ENCODE results near the gene SKOR1.

SKOR1 gene

DNA sequence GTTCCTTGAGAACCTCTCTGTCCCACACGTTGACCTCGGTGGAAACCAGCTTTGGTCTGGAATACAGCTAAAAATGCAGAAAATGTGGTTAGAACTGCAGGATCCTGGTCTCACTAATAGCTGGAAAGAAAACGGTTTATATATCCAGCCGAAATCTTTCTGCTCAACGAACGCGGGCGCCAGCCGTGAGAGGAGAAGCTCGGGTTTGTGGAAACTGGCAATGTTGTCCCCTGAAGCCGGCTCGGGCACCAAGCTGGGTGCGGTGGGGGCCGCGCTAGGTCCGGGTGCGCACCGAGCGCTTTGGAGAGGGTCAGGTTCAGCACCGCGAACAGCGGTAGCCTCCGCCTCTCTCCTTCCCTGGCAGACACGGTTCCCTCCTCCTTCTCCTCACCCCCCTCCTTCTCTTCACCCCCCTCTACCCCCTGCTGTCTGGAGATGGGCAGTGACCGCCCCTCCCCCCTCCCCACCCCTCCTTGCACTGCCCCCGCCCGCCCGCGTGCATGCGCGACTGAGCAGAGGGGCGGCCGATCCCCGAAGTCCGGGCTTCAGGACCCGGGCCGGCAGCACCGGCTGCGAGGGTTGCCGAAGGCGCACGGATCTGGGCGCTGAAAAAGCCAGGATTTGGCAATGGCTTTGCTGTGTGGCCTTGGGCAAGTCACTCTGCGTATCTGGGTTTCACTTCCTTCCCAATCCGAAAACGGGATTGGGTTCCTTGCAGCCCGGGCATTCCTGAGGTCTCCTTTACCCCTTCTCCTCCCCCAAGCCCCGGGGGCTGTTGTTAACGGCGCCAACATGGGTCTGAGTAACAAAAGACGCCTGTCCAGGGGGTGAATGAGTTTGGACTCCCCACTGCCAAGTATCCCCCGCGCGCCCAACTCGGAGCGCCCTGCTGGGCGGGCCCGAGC, at the start of gene SKOR1:
Gene SKOR1 (plus strand): TSS at position 534 of the 905 bp plus-strand sequence. CDS start 94 bp downstream, at position 628.
- in situ Hi-C loops (cut with HindIII; ENCODE audit: low pct_ligation_motif_present, low pct_unique_long_range_greater_than_20kb, low sequenced_read_pairs) = no loop called here
- peak; percentile 33 for DNase-seq

GRCh38 chr15:67775998-67776397, 49.3 kb upstream of the SKOR1 start:
- in situ Hi-C loops (cut with HindIII; ENCODE audit: low pct_ligation_motif_present, low pct_unique_long_range_greater_than_20kb, low sequenced_read_pairs) = no loop called here
- no peak for DNase-seq

DNA sequence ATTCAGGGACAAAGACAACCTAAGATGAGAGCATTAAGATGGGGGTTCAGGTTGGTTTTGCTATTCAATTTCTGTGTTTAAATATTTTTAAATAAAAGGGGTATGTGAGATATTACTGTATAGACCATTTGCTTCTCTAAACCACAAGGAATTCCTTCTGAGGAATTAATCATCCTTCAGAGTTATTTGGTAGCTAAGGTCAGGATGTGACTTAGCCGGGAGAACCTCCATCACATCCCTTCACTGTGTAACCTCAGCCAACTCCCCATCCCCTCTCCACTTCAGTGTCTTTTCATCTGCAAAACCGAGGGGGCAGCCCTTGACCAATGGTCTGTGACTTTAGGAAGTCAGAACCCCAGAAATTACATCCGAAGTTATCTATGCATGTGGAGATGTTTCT, 48.7 kb upstream of the SKOR1 start:
- in situ Hi-C loops (cut with HindIII; ENCODE audit: low pct_ligation_motif_present, low pct_unique_long_range_greater_than_20kb, low sequenced_read_pairs) = no loop called here
- peak; percentile 56 for DNase-seq

DNA sequence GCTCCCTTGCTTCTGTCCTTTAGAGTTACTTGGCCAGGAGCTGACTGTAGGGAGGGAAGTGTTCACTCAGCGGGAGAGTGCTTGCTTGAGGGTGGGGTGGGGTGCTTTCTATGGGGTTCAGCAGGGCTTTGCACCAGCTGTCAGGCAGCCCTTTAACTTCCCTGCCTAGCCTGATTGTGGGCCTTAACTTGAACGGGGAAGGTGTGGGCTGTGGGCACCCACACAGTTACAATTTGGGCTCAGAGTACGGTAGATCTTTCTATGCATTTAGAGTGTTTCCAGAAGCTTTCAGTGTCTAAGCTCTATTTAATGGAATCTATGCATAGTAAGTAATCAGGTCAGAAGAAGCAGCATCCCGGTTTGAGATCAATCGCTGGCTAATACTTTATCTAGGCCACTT, 48.2 kb upstream of the SKOR1 start:
- DNase-seq = no peak
- in situ Hi-C loops (cut with HindIII; ENCODE audit: low pct_ligation_motif_present, low pct_unique_long_range_greater_than_20kb, low sequenced_read_pairs) = no loop called here

DNA sequence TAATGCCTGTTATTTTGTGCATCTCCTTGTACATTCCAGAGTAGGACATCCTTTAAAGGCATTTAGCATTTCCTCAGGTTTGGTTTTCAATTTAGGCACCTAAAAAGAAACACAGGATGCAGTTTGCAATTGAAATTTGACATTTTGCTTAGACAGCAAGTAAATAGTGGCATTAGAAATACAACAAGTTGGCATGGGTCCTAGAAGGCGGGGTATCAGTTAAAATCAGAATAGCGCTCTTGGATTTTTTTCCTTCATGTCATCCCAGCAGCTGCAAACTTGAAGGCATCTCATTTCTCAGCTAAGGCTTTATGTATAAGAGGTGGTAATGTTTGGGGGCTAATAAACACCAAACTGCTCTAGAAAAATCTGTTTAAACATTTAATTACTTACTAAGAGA, 47.5 kb upstream of the SKOR1 start:
- in situ Hi-C loops (cut with HindIII; ENCODE audit: low pct_ligation_motif_present, low pct_unique_long_range_greater_than_20kb, low sequenced_read_pairs) = no loop called here

GRCh38 chr15:67778968-67779548, 46.3 kb upstream of the SKOR1 start:
- DNase-seq = no peak
- in situ Hi-C loops (cut with HindIII; ENCODE audit: low pct_ligation_motif_present, low pct_unique_long_range_greater_than_20kb, low sequenced_read_pairs) = no loop called here

More for the DNA sequence above, 47.5 kb upstream of the SKOR1 start:
- DNase-seq = no peak

DNA sequence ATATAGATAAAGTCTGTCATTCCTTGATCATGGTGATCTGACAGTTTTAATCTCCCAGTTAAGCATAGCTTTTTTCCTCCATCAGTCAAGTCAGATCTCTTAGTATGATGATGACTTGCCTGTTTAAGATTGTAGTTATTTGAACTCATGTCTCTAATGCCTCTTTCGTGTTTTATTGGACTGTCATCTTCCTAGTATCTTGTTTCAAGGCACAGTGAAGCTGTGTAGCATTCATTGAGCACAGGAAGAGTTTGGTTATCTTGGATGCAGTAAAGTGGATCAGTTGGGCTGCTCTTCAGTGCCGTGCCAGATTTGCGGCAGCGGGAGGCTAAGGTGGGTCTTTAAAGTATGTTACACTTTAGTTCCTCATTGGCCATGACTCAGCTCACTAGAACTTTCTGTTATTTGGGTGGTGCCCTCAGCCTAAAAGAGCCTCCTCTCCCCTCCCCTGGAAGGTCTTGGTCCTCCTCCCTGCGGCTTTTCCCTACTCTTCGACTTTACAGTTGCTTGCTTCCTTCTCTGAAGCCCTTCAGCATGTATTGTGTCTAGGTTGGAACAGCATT, 45.7 kb upstream of the SKOR1 start:
- no peak for DNase-seq
- in situ Hi-C loops (cut with HindIII; ENCODE audit: low pct_ligation_motif_present, low pct_unique_long_range_greater_than_20kb, low sequenced_read_pairs) = no loop called here

GRCh38 chr15:67781061-67781460, 44.2 kb upstream of the SKOR1 start:
- DNase-seq = no peak
- in situ Hi-C loops (cut with HindIII; ENCODE audit: low pct_ligation_motif_present, low pct_unique_long_range_greater_than_20kb, low sequenced_read_pairs) = no loop called here

DNA sequence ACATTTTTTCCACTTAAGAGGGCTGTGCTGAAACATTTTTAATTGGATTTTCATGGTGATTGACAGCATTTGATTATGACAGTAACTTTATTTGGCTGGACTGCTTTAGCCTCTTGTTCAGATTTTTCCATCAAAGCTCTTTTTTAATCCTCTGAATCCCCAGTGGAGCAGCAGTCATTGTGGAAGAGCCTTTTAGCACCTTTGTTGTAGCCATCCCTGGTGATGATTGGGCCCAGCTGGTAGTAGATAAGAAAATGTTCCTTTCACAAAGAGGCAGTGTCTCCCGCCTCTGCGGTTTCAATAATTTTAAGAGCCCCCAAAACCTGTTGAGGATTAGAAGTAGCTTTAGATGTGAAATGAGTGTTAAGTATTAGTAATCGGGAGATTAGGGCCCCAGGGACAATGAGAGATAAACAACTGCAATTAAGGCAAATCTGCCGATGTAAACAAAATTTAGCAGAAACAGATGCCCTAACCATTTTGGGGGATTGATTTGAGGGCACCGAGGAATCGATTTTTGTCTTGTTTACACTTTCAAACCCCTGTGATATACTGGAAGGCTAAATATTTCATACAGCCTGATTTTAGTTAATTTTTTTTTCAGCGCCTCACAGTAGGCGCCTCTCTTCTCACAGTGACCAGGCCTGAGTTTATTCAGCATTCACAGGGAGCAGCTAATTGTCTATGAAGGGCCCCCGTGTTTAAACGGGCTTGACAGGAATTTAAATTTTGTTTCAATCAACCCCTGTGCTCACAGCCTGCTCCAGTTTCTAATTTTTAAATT, 43.2 kb upstream of the SKOR1 start:
- DNase-seq = no peak
- in situ Hi-C loops (cut with HindIII; ENCODE audit: low pct_ligation_motif_present, low pct_unique_long_range_greater_than_20kb, low sequenced_read_pairs) = no loop called here

DNA sequence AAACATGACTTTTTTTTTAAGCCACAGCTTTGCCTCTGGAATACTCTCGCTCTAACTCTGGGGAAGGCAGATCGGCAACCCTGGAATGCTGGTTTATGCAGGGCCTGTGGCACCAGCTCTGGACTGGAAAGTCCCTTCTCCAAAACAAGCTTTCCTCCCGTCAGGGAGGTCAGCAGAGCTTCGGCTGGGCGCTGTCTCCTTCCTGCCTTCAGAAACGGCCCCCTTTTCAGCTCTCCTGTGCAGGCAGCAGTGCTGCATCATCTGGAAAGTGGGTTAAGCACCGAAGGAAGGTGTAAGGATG, 42.7 kb upstream of the SKOR1 start:
- DNase-seq = no peak
- in situ Hi-C loops (cut with HindIII; ENCODE audit: low pct_ligation_motif_present, low pct_unique_long_range_greater_than_20kb, low sequenced_read_pairs) = no loop called here

GRCh38 chr15:67783303-67783702, 42.0 kb upstream of the SKOR1 start:
- no peak for DNase-seq

DNA sequence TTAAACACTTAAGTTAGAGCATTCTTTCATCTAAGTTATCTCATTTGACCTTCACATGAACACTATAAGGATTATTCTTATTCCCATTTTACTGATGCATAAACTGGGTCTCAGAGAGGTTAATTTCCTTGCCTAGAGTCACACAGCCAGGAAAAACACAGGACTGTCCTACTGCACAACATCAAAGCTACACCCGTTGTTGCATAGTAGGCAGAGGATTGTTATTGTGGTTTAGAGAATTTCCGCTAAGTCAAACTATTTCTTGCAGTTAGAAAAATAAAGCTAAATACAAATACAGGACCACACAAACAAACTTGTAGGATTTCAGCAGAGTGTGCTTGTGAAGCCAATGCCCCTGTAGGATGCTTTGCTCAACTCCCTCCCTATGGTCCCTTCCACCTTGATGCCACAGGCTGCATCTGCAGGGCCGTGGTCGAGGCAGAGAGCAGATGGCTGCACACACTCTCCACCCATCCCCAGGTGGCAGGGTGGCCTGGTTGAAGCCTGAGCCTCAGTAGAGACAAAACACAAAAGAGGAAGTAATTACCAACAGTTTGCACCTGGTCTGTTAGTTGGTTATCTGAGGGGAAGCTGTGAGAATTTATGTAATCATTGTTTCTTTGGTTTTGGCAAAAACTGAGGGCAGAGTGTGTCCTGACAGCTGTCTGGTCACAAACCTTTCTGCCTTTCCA, 41.1 kb upstream of the SKOR1 start:
- in situ Hi-C loops (cut with HindIII; ENCODE audit: low pct_ligation_motif_present, low pct_unique_long_range_greater_than_20kb, low sequenced_read_pairs) = no loop called here
- no peak for DNase-seq

More at GRCh38 chr15:67783303-67783702, 42.0 kb upstream of the SKOR1 start:
- in situ Hi-C loops (cut with HindIII; ENCODE audit: low pct_ligation_motif_present, low pct_unique_long_range_greater_than_20kb, low sequenced_read_pairs) = no loop called here

DNA sequence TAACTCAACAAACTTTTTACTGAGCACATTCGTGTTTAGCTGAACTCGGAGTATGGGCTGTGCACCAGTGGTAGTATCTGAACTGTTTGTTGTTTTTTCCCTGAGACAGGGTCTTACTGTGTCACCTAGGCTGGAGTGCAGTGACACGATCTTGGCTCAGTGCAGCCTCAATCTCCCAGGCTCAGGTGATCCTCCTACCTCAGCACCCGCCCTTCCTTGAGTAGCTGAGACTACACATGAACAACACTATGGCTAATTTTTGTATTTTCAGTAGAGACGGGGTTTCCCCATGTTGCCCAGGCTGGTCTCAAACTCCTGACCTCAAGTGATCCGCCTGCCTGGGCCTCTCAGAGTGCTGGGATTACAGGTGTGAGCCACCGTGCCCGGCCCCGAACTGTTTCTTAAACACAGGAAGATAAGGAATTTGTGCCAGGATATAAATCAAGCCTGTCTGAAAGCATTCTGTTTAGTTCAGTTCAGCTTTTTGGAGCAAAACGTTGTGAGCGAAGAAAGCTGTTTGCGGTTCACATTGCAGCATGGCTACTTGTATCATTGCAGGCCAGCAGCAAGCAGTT, 40.4 kb upstream of the SKOR1 start:
- no peak for DNase-seq
- in situ Hi-C loops (cut with HindIII; ENCODE audit: low pct_ligation_motif_present, low pct_unique_long_range_greater_than_20kb, low sequenced_read_pairs) = no loop called here

- no peak for DNase-seq
- in situ Hi-C loops (cut with HindIII; ENCODE audit: low pct_ligation_motif_present, low pct_unique_long_range_greater_than_20kb, low sequenced_read_pairs) = no loop called here
These were observed 39.9 kb upstream of the SKOR1 start for GRCh38 chr15:67785431-67785830.

GRCh38 chr15:67786646-67787045, 38.7 kb upstream of the SKOR1 start:
- in situ Hi-C loops (cut with HindIII; ENCODE audit: low pct_ligation_motif_present, low pct_unique_long_range_greater_than_20kb, low sequenced_read_pairs) = no loop called here
- DNase-seq = no peak

DNA sequence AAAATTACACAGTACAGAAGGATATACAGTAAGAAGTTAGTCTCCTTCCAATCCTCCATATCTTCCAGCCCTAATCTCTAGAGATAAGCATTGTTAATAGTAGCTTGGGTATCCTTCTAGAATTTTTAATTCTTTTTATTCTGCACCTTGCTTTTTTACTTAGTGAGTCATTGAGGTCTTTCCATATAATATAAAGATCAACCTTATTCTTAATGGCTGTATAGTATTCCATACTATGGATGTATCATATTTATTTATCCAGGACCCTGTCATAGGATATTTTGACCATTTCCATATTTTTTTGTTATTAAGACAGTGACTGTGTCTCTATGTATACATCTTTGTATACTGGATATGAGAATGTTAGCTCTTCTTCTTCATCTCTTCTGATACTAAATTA, 36.3 kb upstream of the SKOR1 start:
- in situ Hi-C loops (cut with HindIII; ENCODE audit: low pct_ligation_motif_present, low pct_unique_long_range_greater_than_20kb, low sequenced_read_pairs) = no loop called here
- no peak for DNase-seq

GRCh38 chr15:67790610-67791319, 34.5 kb upstream of the SKOR1 start:
- in situ Hi-C loops (cut with HindIII; ENCODE audit: low pct_ligation_motif_present, low pct_unique_long_range_greater_than_20kb, low sequenced_read_pairs) = no loop called here
- DNase-seq = no peak

Data from ACHN (cell line).